Right renal cortex interstitium (tissue), 3 donors: ENCODE measurements around the gene C19orf85. TPM values are rescaled to one million over a fixed set of nuclear protein-coding genes. Genes with fewer than 3 reads are reported as not detected.

ENCODE experiments used
- DNase-seq, 3 donors: peaks; one replicate each; pipeline ENCODE4 v3.0.0-alpha.2; 2013; ENCODE audit warnings: low read depth in 3 of 3, low spot score in 2 of 3
- polyA plus RNA-seq, 3 donors: library from polyadenylated mRNA; unstranded; fragments of 120-200 nt; gene quantifications; one replicate each; pipeline ENCODE4 v1.2.1, GENCODE V29; 2013; ENCODE audit not compliant: insufficient read length in 3 of 3

Gene C19orf85
- polyA plus RNA-seq, 3 donors = not detected

GRCh38 chr19:55419103-55419502 is 45.4 kb downstream of the C19orf85 start:
- no peak for DNase-seq

DNA sequence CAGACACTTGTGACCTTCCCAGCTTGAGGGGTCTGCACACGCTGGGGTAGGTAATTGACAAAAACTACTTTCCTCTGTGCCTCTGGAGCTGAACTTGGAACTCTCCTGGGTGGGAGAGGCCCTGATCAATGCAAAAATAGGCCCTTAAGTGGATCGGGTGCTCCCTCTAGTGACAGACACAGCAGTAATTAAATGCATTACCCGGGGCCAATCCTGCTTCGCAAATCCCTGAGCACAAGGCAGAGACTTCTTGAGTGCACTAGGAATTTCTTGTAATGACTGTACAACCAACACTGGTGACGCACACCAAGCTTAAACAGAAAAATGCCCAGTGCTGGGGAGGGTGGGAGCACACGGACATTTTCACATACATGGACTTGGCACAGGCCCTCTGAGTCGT is 46.4 kb downstream of the C19orf85 start:
- DNase-seq = peak in 1 of 3 donors; percentile 61

Other genes starting within 250 kb of the C19orf85 start
- 1 to 10 TPM; 1.7 to 2.4 (median 2.2) TPM for gene TMEM86B, start 236.0 kb downstream of the C19orf85 start, polyA plus RNA-seq
- 10 to 100 TPM; 37.4 to 49.3 (median 39.1) TPM for gene PPP6R1, start 205.7 kb downstream of the C19orf85 start, polyA plus RNA-seq
- gene HSPBP1, start 184.6 kb downstream of the C19orf85 start, polyA plus RNA-seq = 10 to 100 TPM; 23.1 to 29.3 (median 25.7) TPM
- 10 to 100 TPM; 11.5 to 13.1 (median 11.8) TPM for gene BRSK1, start 180.8 kb downstream of the C19orf85 start, polyA plus RNA-seq
- gene TMEM150B, start 139.4 kb downstream of the C19orf85 start, polyA plus RNA-seq = 1 to 10 TPM in 2 of 3 donors, under 1 TPM in 1; 0.83 to 1.6 (median 1.1) TPM
- 10 to 100 TPM; 12.1 to 13.9 (median 13.4) TPM for gene KMT5C, start 124.9 kb downstream of the C19orf85 start, polyA plus RNA-seq
- under 1 TPM; 0.31 to 0.97 (median 0.54) TPM for gene COX6B2, start 110.0 kb downstream of the C19orf85 start, polyA plus RNA-seq
- gene GARIN5B, start 101.5 kb downstream of the C19orf85 start, polyA plus RNA-seq = under 1 TPM in 1 of 3 donors, not detected in 2; 0.06 TPM
- gene IL11, start 94.3 kb downstream of the C19orf85 start, polyA plus RNA-seq = 1 to 10 TPM in 1 of 3 donors, under 1 TPM in 2; 0.69 to 1.0 (median 0.90) TPM
- under 1 TPM in 2 of 3 donors, not detected in 1; 0.23 to 0.36 TPM for gene TMEM190, start 87.9 kb downstream of the C19orf85 start, polyA plus RNA-seq
- under 1 TPM; 0.15 to 0.42 (median 0.32) TPM for gene TMEM238, start 80.5 kb downstream of the C19orf85 start, polyA plus RNA-seq
- 100 to 1,000 TPM; 731 to 916 (median 764) TPM for gene RPL28, start 78.8 kb downstream of the C19orf85 start, polyA plus RNA-seq
- 10 to 100 TPM; 38.8 to 53.3 (median 46.7) TPM for gene UBE2S, start 57.0 kb downstream of the C19orf85 start, polyA plus RNA-seq
- gene SHISA7, start 21.5 kb downstream of the C19orf85 start, polyA plus RNA-seq = under 1 TPM; 0.11 to 0.19 (median 0.13) TPM
- 10 to 100 TPM; 28.7 to 38.3 (median 31.9) TPM for gene ISOC2, start 3.1 kb downstream of the C19orf85 start, polyA plus RNA-seq
- gene ZNF628, start 11.9 kb upstream of the C19orf85 start, polyA plus RNA-seq = 1 to 10 TPM; 2.0 to 3.0 (median 3.0) TPM
- 10 to 100 TPM; 44.7 to 51.7 (median 45.9) TPM for gene NAT14, start 20.4 kb upstream of the C19orf85 start, polyA plus RNA-seq
- gene SSC5D, start 23.7 kb upstream of the C19orf85 start, polyA plus RNA-seq = 1 to 10 TPM; 1.1 to 1.6 (median 1.2) TPM
- under 1 TPM; 0.37 to 0.51 (median 0.50) TPM for gene SBK2, start 72.4 kb upstream of the C19orf85 start, polyA plus RNA-seq
- under 1 TPM in 2 of 3 donors, not detected in 1; 0.15 to 0.21 TPM for gene SBK3, start 80.8 kb upstream of the C19orf85 start, polyA plus RNA-seq
- gene ZNF579, start 116.1 kb upstream of the C19orf85 start, polyA plus RNA-seq = 10 to 100 TPM; 11.8 to 13.2 (median 13.1) TPM
- 10 to 100 TPM; 16.6 to 18.9 (median 17.7) TPM for gene FIZ1, start 134.8 kb upstream of the C19orf85 start, polyA plus RNA-seq
- 1 to 10 TPM; 6.0 to 8.1 (median 6.6) TPM for gene ZNF524, start 135.5 kb upstream of the C19orf85 start, polyA plus RNA-seq
- gene ZNF865, start 140.9 kb upstream of the C19orf85 start, polyA plus RNA-seq = 1 to 10 TPM; 5.1 to 7.0 (median 6.1) TPM
- gene ZNF784, start 159.8 kb upstream of the C19orf85 start, polyA plus RNA-seq = 10 to 100 TPM in 2 of 3 donors, 1 to 10 TPM in 1; 9.1 to 10.8 (median 10.0) TPM
- gene ZNF580, start 176.3 kb upstream of the C19orf85 start, polyA plus RNA-seq = 10 to 100 TPM; 33.3 to 39.6 (median 38.2) TPM
- gene ZNF581, start 178.9 kb upstream of the C19orf85 start, polyA plus RNA-seq = 10 to 100 TPM; 22.1 to 24.5 (median 24.2) TPM
- 10 to 100 TPM; 19.1 to 20.8 (median 20.8) TPM for gene CCDC106, start 183.5 kb upstream of the C19orf85 start, polyA plus RNA-seq
- gene U2AF2, start 190.3 kb upstream of the C19orf85 start, polyA plus RNA-seq = 100 to 1,000 TPM; 156 to 170 (median 157) TPM
- 100 to 1,000 TPM in 1 of 3 donors, 10 to 100 TPM in 2; 82.7 to 104 (median 85.8) TPM for gene EPN1, start 210.5 kb upstream of the C19orf85 start, polyA plus RNA-seq